SU-DHL-6 (cell line): ENCODE measurements around the gene GSTCD.

Experiments
- H2AFZ ChIP-seq: fragments of 200-600 bp; sonication (generic); 2 replicates; pipeline ENCODE4 v1.6.1; 2014; ENCODE audit warnings: low read depth, mild to moderate bottlenecking, moderate library complexity, mixed read lengths, antibody characterized with exemption, low read length; ENCODE audit not compliant: severe bottlenecking
- H3F3A ChIP-seq: fragments of 200-600 bp; shearing (Covaris generic); 2 replicates; pipeline ENCODE4 v1.6.0; 2016; ENCODE audit warnings: antibody characterized with exemption, mild to moderate bottlenecking; ENCODE audit not compliant: insufficient read depth
- H3K27ac ChIP-seq: fragments of 200-600 bp; sonication (generic); 2 replicates; pipeline ENCODE4 v1.5.1; 2016; ENCODE audit warnings: low read depth, mild to moderate bottlenecking, low read length, moderate library complexity, mixed read lengths
- H3K27me3 ChIP-seq: fragments of 200-600 bp; sonication (generic), shearing (Covaris generic); 2 replicates; pipeline ENCODE4 v1.6.0; 2014; ENCODE audit warnings: mild to moderate bottlenecking, low read length
- H3K36me3 ChIP-seq: fragments of 200-600 bp; sonication (generic); 2 replicates; pipeline ENCODE4 v1.6.1; 2014; ENCODE audit warnings: mild to moderate bottlenecking, low read length, mixed read lengths
- H3K4me2 ChIP-seq: fragments of 300-600, 200-600 bp; shearing (Covaris generic), sonication (generic); 2 replicates; pipeline ENCODE4 v1.6.0; 2014; ENCODE audit warnings: low read length, low read depth, mild to moderate bottlenecking; ENCODE audit not compliant: poor library complexity, severe bottlenecking
- H3K4me3 ChIP-seq: fragments of 200-600 bp; sonication (generic); 2 replicates; pipeline ENCODE4 v1.5.1; 2014; ENCODE audit warnings: antibody characterized with exemption, low read length, mild to moderate bottlenecking, mixed read lengths; ENCODE audit not compliant: insufficient read depth, poor library complexity, severe bottlenecking
- H3K79me2 ChIP-seq: fragments of 200-600 bp; sonication (generic); 2 replicates; pipeline ENCODE4 v1.6.1; 2014; ENCODE audit warnings: mild to moderate bottlenecking, low read length, moderate library complexity; ENCODE audit not compliant: insufficient read depth
- H3K9ac ChIP-seq: fragments of 200-600 bp; sonication (generic); 2 replicates; pipeline ENCODE4 v1.7.0; 2014; ENCODE audit warnings: mild to moderate bottlenecking, low read length
- H3K9me2 ChIP-seq: fragments of 200-600 bp; sonication (generic); replicated peaks from 2 replicates; pipeline ENCODE4 v1.6.1; 2014; ENCODE audit warnings: low read length; ENCODE audit not compliant: insufficient read depth
- H3K9me3 ChIP-seq: fragments of 200-600 bp; sonication (generic); 2 replicates; pipeline ENCODE4 v1.6.1; 2014; ENCODE audit warnings: low read length, mixed read lengths; ENCODE audit not compliant: insufficient read depth
- H4K20me1 ChIP-seq: fragments of 200-600 bp; sonication (generic); 2 replicates; pipeline ENCODE4 v1.6.1; 2014; ENCODE audit warnings: low read depth, mild to moderate bottlenecking, antibody characterized with exemption, low read length, moderate library complexity, mixed read lengths
- EZH2phosphoT487 ChIP-seq: fragments of 200-600 bp; sonication (generic), shearing (Covaris generic); conservative IDR thresholded peaks from 2 replicates; pipeline ENCODE4 v1.6.1; 2018; ENCODE audit warnings: mild to moderate bottlenecking, antibody characterized with exemption, low read length, moderate library complexity, mixed read lengths
- TF ChIP-seq, protein P1 (sequence below): fragments of 200-600 bp; sonication (generic); IDR thresholded peaks from one replicate; pipeline ENCODE4 v1.5.1; 2017; ENCODE audit warnings: antibody characterized with exemption, mild to moderate bottlenecking, low read length, moderate library complexity; ENCODE audit not compliant: insufficient read depth, poor library complexity, severe bottlenecking

Gene GSTCD

DNA sequence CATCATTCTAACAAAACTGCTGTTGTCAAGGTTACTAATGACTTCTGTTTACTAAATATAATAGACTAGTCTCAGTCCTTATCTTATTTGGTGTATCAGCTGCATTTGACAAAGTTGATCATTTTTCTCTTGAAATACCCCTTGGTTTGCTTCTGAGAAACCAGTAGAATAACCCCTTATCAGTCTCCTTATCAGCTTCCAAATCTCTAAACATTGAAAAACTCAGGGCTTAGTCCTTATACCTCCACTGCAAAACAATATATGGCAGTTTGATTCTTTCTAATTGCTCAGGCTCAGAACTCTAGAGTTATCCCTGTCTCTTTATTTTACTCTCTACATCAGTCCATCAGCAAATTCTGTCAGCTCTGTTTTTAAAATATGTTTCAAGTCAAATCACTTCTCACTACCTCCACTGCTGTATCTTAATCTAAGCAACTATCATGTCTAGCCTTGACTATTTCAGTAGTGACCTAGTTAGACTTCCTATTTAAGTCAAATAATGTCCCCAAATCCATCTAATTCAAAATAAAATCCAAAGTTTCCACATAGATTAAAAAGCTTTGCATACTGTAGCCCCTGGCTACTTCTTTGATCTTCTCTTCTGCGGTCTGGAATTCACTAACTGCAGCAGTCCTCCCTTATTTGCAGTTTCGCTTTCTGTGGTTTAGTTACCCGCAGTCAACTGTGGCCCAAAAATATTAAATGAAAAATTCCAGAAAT is 99.6 kb downstream of the GSTCD start:
- H3K36me3 ChIP-seq = no peaks in the 10 kb centered on the region
- no peak overlapping the region for H2AFZ ChIP-seq
- H4K20me1 ChIP-seq = no peaks in the 10 kb centered on the region
- H3K4me2 ChIP-seq = no peak overlapping the region
- H3K9ac ChIP-seq = no peak overlapping the region
- TF ChIP-seq EZH2phosphoT487 = no peak
- TF ChIP-seq, protein P1, sequence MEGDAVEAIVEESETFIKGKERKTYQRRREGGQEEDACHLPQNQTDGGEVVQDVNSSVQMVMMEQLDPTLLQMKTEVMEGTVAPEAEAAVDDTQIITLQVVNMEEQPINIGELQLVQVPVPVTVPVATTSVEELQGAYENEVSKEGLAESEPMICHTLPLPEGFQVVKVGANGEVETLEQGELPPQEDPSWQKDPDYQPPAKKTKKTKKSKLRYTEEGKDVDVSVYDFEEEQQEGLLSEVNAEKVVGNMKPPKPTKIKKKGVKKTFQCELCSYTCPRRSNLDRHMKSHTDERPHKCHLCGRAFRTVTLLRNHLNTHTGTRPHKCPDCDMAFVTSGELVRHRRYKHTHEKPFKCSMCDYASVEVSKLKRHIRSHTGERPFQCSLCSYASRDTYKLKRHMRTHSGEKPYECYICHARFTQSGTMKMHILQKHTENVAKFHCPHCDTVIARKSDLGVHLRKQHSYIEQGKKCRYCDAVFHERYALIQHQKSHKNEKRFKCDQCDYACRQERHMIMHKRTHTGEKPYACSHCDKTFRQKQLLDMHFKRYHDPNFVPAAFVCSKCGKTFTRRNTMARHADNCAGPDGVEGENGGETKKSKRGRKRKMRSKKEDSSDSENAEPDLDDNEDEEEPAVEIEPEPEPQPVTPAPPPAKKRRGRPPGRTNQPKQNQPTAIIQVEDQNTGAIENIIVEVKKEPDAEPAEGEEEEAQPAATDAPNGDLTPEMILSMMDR = no peak
- H3K27me3 ChIP-seq = no peaks in the 10 kb centered on the region
- no peaks in the 10 kb centered on the region for H3K9me2 ChIP-seq
- H3F3A ChIP-seq = no peaks in the 10 kb centered on the region
- H3K9me3 ChIP-seq = no peaks in the 10 kb centered on the region
- no peak overlapping the region for H3K4me3 ChIP-seq
- H3K79me2 ChIP-seq = no peaks in the 10 kb centered on the region
- H3K27ac ChIP-seq = no peak overlapping the region

DNA sequence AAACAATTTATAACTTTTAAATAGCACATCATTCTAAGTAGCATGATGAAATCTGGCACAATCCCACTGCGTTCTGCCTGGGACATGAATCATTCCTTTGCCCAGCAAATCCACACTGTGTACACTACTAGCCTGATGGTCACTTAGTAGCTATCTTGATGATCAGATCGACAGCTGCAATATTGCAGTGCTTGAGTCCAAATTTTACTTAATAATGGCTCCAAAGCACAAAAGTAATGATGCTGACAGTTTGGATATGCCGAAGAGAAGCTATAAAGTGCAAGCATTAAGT is 100.1 kb downstream of the GSTCD start:
- Histone ChIP-seq H3K27ac (no peak overlapping the region), H4K20me1 (no peaks in the 10 kb centered on the region), H3K79me2 (no peaks in the 10 kb centered on the region), H3K9me2 (no peaks in the 10 kb centered on the region), H3K36me3 (no peaks in the 10 kb centered on the region), H3K27me3 (no peaks in the 10 kb centered on the region), H3K4me2 (no peak overlapping the region), H3K9ac (no peak overlapping the region), H3K9me3 (no peaks in the 10 kb centered on the region), H3K4me3 (no peak overlapping the region), H2AFZ (no peak overlapping the region), H3F3A (no peaks in the 10 kb centered on the region)
- TF ChIP-seq, protein P1 = no peak
- TF ChIP-seq EZH2phosphoT487 = no peak

DNA sequence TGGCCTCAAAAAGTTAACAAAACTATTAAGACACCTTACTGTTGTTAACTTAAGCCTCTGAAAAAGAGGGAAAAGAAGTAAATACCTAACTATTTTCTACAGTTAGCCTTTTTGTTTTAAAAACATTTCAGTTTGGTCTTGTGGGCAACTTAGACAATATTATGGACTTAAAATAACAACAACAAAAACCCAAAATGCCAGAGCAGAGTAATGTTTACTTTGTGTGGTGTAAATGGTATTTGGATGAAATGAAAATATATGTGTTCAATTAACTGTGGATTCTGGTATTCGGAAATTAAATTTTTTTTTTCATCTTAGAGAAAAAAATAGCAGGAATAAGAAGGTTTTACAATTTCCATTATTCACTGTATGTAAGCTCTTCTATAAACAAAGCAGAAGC is 107.1 kb downstream of the GSTCD start:
- H4K20me1 ChIP-seq = no peaks in the 10 kb centered on the region
- H3K4me3 ChIP-seq = no peak overlapping the region
- no peak overlapping the region for H2AFZ ChIP-seq
- H3K27me3 ChIP-seq = no peaks in the 10 kb centered on the region
- TF ChIP-seq, protein P1 = no peak
- TF ChIP-seq EZH2phosphoT487 = no peak
- H3K9me3 ChIP-seq = no peaks in the 10 kb centered on the region
- no peaks in the 10 kb centered on the region for H3K36me3 ChIP-seq
- H3K4me2 ChIP-seq = no peak overlapping the region
- no peaks in the 10 kb centered on the region for H3F3A ChIP-seq
- H3K27ac ChIP-seq = no peak overlapping the region
- no peaks in the 10 kb centered on the region for H3K79me2 ChIP-seq
- H3K9me2 ChIP-seq = no peaks in the 10 kb centered on the region
- no peak overlapping the region for H3K9ac ChIP-seq
